ENCODE data around the gene AQP2. TPM values are rescaled to one million over a fixed set of nuclear protein-coding genes. Genes with fewer than 3 reads are reported as not detected.

AQP2 gene
- total and polyA plus RNA-seq, 2 donors (not counting 1 experiment from before 2014, with no cell fraction given), result not detected

DNA sequence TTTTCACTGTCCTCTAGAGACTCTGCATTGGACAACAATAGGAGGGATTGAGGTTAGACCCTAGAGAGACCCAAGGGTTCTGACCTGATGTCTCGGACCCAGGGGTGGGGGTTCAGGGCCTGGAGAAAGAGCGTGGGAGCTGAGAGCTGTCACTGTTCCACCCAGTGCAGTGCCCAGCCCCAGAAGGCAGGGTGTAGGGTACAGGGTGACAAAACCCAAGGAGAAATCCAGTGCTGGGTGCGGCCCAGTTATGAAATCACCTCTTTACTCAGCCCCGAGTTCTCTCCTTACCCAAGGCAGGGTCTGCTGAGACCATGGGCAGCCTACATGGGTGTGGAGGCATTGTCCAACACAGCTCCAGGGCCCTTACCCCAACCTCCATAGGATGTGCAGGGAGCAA is 2.6 kb downstream of the AQP2 start:
- Histone ChIP-seq H3K4me2 (replicated peaks; ENCODE audit: low read depth, low read length, poor library complexity, severe bottlenecking) (no peak overlapping the region), H3K4me1 (ENCODE audit: control insufficient read depth in 2 of 2, insufficient read depth in 2 of 2, low read length in 2 of 2) (peaks cover 0 to 8% of the 10 kb centered on the region in 2 donors), H3K27me3 (replicated peaks in 1 of 4; ENCODE audit: control extremely low read depth in 1 of 4, control insufficient read depth in 3 of 4, insufficient read depth in 4 of 4, low read length in 3 of 4) (peaks cover 0 to 55% (median 15%) of the 10 kb centered on the region in 4 experiments), H3K9ac (ENCODE audit: low read length) (no peak overlapping the region), H2AFZ (ENCODE audit: insufficient read depth, low read depth, low read length, poor library complexity, severe bottlenecking) (no peak overlapping the region), H3K36me3 (replicated peaks in 1 of 2; ENCODE audit: control extremely low read depth in 1 of 2, control insufficient read depth in 1 of 2, extremely low read depth in 1 of 2, insufficient read depth in 2 of 2, low read length in 1 of 2) (no peaks in the 10 kb centered on the region), H3K4me3 (ENCODE audit: control extremely low read depth in 1 of 5, extremely low read depth in 1 of 5, insufficient read depth in 1 of 5, low read depth in 2 of 5, low read length in 4 of 5) (no peak overlapping the region), H3K9me3 (ENCODE audit: control extremely low read depth in 1 of 3, control insufficient read depth in 2 of 3, insufficient read depth in 1 of 3, low read length in 2 of 3) (no peaks in the 10 kb centered on the region), H3K79me2 (ENCODE audit: control insufficient read depth, insufficient read depth, low read length) (no peaks in the 10 kb centered on the region), H4K20me1 (ENCODE audit: control insufficient read depth, insufficient read depth, low read length, poor library complexity, severe bottlenecking) (no peaks in the 10 kb centered on the region), H3K27ac (ENCODE audit: low read length in 2 of 2) (no peak overlapping the region)
- TF ChIP-seq, protein P1, sequence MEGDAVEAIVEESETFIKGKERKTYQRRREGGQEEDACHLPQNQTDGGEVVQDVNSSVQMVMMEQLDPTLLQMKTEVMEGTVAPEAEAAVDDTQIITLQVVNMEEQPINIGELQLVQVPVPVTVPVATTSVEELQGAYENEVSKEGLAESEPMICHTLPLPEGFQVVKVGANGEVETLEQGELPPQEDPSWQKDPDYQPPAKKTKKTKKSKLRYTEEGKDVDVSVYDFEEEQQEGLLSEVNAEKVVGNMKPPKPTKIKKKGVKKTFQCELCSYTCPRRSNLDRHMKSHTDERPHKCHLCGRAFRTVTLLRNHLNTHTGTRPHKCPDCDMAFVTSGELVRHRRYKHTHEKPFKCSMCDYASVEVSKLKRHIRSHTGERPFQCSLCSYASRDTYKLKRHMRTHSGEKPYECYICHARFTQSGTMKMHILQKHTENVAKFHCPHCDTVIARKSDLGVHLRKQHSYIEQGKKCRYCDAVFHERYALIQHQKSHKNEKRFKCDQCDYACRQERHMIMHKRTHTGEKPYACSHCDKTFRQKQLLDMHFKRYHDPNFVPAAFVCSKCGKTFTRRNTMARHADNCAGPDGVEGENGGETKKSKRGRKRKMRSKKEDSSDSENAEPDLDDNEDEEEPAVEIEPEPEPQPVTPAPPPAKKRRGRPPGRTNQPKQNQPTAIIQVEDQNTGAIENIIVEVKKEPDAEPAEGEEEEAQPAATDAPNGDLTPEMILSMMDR (IDR thresholded peaks at IDR 0.05), result no peak
- no peak for TF ChIP-seq EZH2 (IDR thresholded peaks at IDR 0.05; ENCODE audit: borderline replicate concordance, insufficient read depth, low read depth, low read length, poor library complexity, severe bottlenecking)
- DNase-seq, result no peak
- intact Hi-C loops (cut with micrococcal nuclease), result no loop called here
- peaks cover 2% of the 10 kb centered on the region for H3K4me1 Mint-ChIP-seq
- 96% methylated on average over 2 of the region's 4 CpGs for WGBS (ENCODE audit: insufficient coverage)
- H3K27ac Mint-ChIP-seq, result no peak overlapping the region
- peaks cover 39% of the 10 kb centered on the region for H3K27me3 Mint-ChIP-seq
- H3K4me3 Mint-ChIP-seq, result no peak overlapping the region
- ATAC-seq (ENCODE audit: low read depth), result no peak
- ChIA-PET POLR2A (no interaction called here), CTCF (no interaction called here)
- no peaks in the 10 kb centered on the region for H3K9me3 Mint-ChIP-seq (ENCODE audit: insufficient read depth)

DNA sequence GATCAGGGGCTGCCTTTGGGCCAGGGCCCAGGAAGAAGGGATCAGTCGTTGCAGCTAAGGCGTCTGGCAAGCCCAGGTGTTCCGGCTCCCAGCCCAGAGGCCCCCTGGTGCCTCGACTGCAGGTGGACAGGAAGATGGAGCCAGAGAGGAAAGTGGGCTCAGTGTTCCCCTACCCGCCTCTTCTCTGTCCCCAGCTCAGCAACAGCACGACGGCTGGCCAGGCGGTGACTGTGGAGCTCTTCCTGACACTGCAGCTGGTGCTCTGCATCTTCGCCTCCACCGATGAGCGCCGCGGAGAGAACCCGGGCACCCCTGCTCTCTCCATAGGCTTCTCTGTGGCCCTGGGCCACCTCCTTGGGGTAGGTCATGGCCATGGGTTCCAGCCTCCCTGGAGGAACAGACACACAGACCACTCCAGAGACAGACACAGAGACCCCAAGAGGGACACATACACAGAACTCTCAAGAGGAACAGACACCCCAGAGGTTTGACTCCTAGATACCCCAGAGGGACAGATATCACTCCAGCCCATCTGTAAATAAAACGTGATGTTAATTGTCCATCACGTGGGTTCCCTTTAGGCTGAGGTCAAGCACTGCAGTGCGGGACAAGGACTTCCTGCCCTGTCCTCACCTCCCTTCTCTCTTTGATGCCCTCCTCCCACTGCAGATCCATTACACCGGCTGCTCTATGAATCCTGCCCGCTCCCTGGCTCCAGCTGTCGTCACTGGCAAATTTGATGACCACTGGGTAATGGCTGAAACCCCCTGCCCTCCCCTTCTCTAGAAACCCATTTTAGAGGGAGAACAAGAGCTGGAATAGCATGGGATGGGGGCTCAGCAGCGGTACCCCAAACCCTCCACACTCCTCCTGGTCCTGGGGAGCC is 3.7 kb downstream of the AQP2 start:
- WGBS (ENCODE audit: insufficient coverage), result 58% methylated on average over 18 of the region's 21 CpGs
- Mint-ChIP-seq H3K4me3 (no peak overlapping the region), H3K27ac (no peak overlapping the region), H3K9me3 (ENCODE audit: insufficient read depth) (no peaks in the 10 kb centered on the region), H3K4me1 (peaks cover 2% of the 10 kb centered on the region), H3K27me3 (peaks cover 50% of the 10 kb centered on the region)
- H3K27me3 ChIP-seq (replicated peaks in 1 of 4; ENCODE audit: control extremely low read depth in 1 of 4, control insufficient read depth in 3 of 4, insufficient read depth in 4 of 4, low read length in 3 of 4), result peaks cover 0 to 63% (median 15%) of the 10 kb centered on the region in 4 experiments
- no peak overlapping the region for H3K4me2 ChIP-seq (replicated peaks; ENCODE audit: low read depth, low read length, poor library complexity, severe bottlenecking)
- H3K79me2 ChIP-seq (ENCODE audit: control insufficient read depth, insufficient read depth, low read length), result no peaks in the 10 kb centered on the region
- H2AFZ ChIP-seq (ENCODE audit: insufficient read depth, low read depth, low read length, poor library complexity, severe bottlenecking), result no peak overlapping the region
- H3K36me3 ChIP-seq (replicated peaks in 1 of 2; ENCODE audit: control extremely low read depth in 1 of 2, control insufficient read depth in 1 of 2, extremely low read depth in 1 of 2, insufficient read depth in 2 of 2, low read length in 1 of 2), result no peaks in the 10 kb centered on the region
- DNase-seq (no peak), ATAC-seq (ENCODE audit: low read depth) (no peak)
- H3K4me3 ChIP-seq (ENCODE audit: control extremely low read depth in 1 of 5, extremely low read depth in 1 of 5, insufficient read depth in 1 of 5, low read depth in 2 of 5, low read length in 4 of 5), result no peak overlapping the region
- no peak overlapping the region for H3K27ac ChIP-seq (ENCODE audit: low read length in 2 of 2)
- CTCF ChIA-PET, result interaction anchor here (1.6 to 2.0 kb wide), 2 partner anchors 9 to 13 kb away, joined by 6 read pairs; no protein-coding TSS in a partner anchor
- intact Hi-C loops (cut with micrococcal nuclease), result no loop called here
- POLR2A ChIA-PET, result no interaction called here
- H3K9ac ChIP-seq (ENCODE audit: low read length), result no peak overlapping the region
- H3K9me3 ChIP-seq (ENCODE audit: control extremely low read depth in 1 of 3, control insufficient read depth in 2 of 3, insufficient read depth in 1 of 3, low read length in 2 of 3), result peaks cover 0 to 2% (median 0%) of the 10 kb centered on the region in 3 donors
- no peaks in the 10 kb centered on the region for H4K20me1 ChIP-seq (ENCODE audit: control insufficient read depth, insufficient read depth, low read length, poor library complexity, severe bottlenecking)
- TF ChIP-seq, protein P1 (IDR thresholded peaks at IDR 0.05), result no peak
- no peak for TF ChIP-seq EZH2 (IDR thresholded peaks at IDR 0.05; ENCODE audit: borderline replicate concordance, insufficient read depth, low read depth, low read length, poor library complexity, severe bottlenecking)
- H3K4me1 ChIP-seq (ENCODE audit: control insufficient read depth in 2 of 2, insufficient read depth in 2 of 2, low read length in 2 of 2), result peaks cover 0 to 8% of the 10 kb centered on the region in 2 donors
